GM18870 (cell line): Measurements from ENCODE around the gene GALNT9.
"Not testable (repeated sequence)": the region's sequence is repeated elsewhere in the genome, so short reads cannot be mapped to it uniquely, and the experiment has no call there.

Source experiments
- ATAC-seq: cut with Tn5 transposase; IDR thresholded peaks from one replicate; pipeline ENCODE4 v1.9.1; 2021; ENCODE audit warnings: moderate library complexity; ENCODE audit not compliant: unreplicated experiment

GALNT9 gene

GRCh38 chr12:132358241-132359225 lies 29.1 kb upstream of the GALNT9 start:
- not testable (repeated sequence) for ATAC-seq

GRCh38 chr12:132357623-132358186 lies 28.3 kb upstream of the GALNT9 start:
- ATAC-seq = no peak

DNA sequence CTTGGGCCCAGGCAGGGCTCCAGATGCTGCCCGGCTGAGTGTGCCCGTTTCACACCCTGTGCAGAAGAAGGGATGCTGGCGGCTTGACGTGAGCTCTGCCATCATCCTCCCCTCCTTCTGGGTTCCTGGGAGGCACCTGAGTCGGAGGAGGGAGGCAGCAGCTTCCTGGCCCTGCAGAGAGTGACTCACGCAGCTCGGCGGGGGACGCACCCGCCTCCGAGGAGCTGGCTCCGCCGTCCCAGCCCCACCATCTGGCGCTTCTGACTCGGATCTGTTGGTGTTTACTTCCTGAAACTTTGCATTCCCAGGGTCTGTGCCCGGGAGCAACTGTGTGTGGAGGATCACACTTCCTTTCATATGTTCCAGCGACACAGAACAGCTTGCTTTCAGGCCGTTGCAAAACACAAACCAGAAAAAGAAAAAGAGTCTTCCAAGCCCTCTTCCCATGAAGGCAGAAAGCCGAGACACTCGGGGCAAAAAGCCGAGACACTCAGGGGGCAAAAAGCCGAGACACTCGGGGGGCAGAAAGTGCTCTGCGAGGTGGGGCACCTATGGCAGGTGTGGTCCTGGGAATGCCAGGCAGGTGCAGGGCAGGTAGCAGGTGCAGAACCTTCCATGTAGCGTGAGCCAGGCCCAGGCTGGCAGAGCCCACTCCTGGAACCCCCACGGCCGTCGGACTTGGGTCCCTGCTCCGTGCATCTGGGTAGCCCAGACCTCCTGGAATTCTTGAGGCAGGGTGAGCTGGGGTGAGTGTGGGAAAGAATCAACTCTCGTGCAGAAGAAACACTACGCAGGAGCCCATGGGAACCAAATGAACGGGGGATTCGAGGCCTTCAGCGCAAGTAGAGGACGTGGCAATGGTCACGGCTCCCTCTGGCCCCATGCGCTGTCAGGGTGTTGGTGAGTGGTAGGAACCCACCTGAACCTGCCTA lies 27.6 kb upstream of the GALNT9 start:
- no peak for ATAC-seq

DNA sequence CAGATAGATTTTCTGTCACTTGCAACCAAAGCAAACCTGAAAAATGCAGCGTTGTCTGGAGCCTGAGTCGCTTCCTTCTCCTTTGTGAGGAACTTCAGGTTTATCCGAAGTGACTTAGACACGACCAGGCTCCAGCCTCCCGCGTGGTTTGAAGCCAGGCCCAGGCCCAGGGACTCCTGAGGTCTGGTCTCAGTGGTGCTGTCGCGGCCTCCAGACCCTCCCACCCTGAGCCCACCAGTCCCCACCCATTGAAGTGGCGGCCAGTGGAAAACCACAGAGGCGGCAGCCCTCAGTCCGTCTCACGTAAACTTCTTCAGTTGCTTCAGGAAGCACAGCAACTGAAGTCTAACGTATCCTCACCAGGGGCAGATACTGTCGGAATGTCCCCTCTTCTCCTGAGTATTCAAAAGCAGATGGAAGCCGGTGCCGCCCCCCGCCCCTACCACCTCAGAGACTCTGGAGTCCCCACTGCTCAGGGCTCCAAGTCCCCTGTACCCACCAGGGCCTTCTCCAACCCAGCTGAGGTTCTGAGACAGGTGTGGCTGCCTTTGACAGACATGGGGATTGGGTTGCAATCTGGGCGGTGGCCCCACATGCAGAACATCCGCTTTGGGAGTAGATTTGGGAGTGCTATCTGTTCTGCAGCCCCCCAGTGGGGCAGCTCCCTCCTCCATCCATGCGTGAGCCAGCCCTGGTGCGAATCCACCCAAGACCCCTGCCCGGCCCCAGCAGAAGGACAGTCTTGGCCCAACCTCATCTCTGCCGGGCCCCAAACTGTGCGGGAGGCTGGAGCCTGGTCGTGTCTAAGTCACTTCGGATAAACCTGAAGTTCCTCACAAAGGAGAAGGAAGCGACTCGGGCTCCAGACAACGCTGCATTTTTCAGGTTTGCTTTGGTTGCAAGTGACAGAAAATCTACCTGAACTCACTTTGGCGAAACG lies 26.6 kb upstream of the GALNT9 start:
- ATAC-seq = no peak

- ATAC-seq = no peak
These were observed 25.7 kb upstream of the GALNT9 start for GRCh38 chr12:132354982-132355680.

DNA sequence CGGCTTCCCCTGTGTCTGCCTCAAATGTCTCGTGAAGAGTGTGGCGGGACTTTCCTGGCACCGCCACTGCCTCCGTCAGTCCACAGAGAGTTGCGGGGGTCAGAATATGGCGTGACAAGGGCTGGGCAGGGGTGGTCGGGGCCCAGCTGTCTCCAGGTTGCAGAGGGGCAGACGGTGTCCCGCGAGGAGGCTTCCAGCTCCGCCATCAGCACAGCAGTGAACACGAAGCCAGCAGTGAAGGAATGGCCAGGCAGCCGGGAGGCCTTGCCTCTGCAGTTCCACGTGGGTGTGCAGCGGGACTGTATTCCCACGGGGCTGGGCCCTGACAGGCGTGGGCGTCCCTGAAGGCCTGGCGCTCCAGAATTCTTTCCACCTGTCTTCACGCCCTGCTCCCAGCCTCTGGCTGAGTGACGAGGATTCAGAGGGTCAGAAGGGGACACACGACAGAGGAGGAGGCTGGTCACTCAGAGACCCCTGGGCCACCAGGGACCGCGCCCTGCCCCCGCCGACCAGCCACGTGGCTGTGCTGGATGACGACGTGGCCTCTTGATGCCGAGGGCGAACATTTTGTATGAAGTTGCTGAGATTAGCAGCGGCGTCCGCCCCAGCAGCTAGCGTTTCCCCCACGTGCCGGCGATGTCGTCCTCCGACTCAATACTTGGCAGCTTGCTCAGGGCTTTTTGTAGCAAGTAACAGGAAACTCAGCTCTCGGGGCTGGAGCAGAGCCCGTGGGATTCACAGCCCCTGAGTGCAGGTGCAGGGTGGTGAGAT lies 25.0 kb upstream of the GALNT9 start:
- ATAC-seq = no peak

DNA sequence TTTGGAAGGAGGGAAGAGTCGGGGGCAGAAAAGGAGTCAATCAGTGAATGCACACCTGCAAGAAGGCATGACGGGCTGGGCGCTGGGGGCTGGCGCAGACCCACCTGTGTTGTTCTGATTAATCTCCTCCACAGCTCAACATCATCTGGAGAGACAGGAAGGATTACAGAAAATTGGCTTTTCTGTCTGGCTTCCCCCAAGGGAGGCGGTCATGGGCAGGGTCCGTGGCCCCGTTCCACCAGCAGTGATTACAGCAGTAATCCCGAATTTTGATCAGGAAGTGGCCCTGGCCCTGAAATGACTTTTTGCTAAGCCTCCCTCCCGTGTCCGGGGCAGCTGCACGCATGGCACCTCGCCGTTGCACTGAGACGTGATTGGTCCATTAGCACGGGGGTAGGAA lies 24.4 kb upstream of the GALNT9 start:
- no peak for ATAC-seq

GRCh38 chr12:132352896-132353800 lies 23.8 kb upstream of the GALNT9 start:
- ATAC-seq = no peak

- no peak for ATAC-seq
These were observed 22.5 kb upstream of the GALNT9 start for GRCh38 chr12:132351751-132352495.

DNA sequence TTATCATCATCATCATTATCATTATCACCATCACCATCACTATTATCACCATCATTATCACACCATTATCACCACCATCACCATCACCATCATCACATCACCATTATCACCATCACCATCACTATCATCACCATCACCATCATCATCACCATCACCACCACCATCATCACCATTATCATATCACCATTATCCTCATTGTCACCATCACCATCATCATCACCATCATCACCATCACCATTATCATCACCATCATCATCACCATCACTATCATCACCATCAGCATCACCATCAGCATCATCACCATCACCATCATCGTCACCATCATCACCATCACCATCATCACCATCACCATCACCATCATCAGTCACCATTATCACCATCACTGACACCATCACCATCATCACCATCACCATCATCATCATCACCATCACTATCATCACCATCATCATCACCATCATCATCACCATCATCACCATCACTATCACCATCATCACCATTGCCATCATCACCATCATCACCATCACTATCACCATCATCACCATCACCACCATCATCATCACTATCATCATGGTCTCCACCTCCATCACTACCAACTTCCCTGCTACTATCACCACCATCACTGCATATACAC lies 20.2 kb upstream of the GALNT9 start:
- ATAC-seq = no peak

- no peak for ATAC-seq
These were observed 18.8 kb upstream of the GALNT9 start for GRCh38 chr12:132348176-132348575.

- ATAC-seq = no peak
These were observed 17.9 kb upstream of the GALNT9 start for GRCh38 chr12:132347176-132347855.

DNA sequence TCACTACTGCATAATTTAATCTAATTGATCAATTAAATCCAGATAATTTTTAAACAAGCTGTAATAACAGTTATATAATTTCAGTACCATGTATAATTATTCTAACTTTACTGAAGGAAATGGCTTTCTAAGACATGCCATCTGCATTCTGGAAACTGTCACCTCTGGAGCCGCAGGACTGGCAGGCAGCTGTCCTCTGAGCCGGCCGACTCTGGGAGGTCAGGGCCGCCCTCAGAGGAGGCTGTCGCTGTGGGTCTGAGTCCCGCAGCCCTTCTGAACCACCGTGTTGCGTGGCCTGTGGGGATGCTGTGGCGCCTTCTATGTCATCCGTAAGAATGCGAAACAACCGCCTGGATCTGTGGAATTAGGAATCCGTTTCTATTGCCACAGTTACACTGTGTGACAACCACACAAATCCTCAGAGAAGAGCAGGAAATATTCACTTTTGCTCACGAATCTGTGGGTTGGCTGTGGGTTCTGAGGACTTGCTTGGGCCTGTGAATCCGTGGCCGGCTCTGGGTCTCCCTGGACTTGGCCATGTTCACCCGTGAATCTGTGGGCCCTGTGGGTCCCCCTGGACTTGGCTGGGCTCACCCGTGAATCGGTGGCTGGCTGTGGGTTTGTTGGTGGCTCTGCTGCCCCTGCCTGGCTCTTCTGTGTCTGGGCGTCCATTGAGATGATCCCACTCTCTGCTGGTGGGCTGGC lies 17.2 kb upstream of the GALNT9 start:
- no peak for ATAC-seq

DNA sequence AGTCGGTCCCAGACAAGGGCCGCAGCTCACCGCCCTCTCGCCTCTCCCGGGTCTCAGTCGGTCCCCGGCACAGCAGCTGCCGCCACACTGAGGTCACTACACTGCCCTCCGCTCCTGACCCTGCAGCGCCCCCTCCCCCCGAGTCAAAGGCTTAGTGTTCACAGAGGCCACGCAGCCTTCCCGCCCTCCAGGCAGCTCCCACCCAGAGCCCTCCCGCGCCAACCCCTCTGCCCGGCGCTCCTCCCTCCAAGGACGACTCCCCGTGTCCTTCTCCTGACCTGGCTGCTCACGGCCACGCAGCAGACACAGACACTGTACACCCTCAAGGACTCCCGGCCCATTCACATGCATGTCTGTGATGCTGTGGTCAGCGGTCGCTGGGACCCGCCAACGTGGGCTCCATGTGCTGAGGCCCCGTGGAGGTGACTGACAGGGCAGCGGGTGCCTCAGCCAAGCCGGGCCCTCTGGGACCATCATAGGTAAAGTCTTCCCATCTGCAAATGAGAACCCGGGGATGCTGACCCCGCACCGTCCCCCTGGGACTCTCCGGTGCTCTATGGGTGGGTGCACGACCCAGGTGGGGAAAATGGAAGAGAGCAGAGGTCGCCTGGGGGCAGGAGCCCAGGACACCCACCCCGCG lies 16.3 kb upstream of the GALNT9 start:
- no peak for ATAC-seq

GRCh38 chr12:132345126-132345525 lies 15.7 kb upstream of the GALNT9 start:
- no peak for ATAC-seq
